ENCODE data around the gene LBHD1. TPM values are rescaled to one million over a fixed set of nuclear protein-coding genes. Genes with fewer than 3 reads are reported as not detected.
"Not testable (repeated sequence)": the region's sequence is repeated elsewhere in the genome, so short reads cannot be mapped to it uniquely, and the experiment has no call there.

LBHD1 gene
- total RNA-seq, 2 experiments from 2014 or later = 22.6 to 26.0 TPM

- Mint-ChIP-seq H3K4me1 (peaks cover 39% of the 10 kb centered on the region), H3K27me3 (no peaks in the 10 kb centered on the region), H3K36me3 (peaks cover 37% of the 10 kb centered on the region), H3K4me3 (peak overlapping the region; percentile 56), H3K9me3 (no peaks in the 10 kb centered on the region), H3K27ac (no peak overlapping the region)
- no peak for DNase-seq
These were observed 34.8 kb upstream of the LBHD1 start for GRCh38 chr11:62706850-62707247.

GRCh38 chr11:62705880-62706849 is 34.1 kb upstream of the LBHD1 start:
- H3K4me3 Mint-ChIP-seq = peak overlapping the region; percentile 85
- no peaks in the 10 kb centered on the region for H3K9me3 Mint-ChIP-seq
- H3K27me3 Mint-ChIP-seq = no peaks in the 10 kb centered on the region
- peaks cover 35% of the 10 kb centered on the region for H3K36me3 Mint-ChIP-seq
- H3K4me1 Mint-ChIP-seq = peaks cover 39% of the 10 kb centered on the region
- DNase-seq = peak; percentile 94
- peak overlapping the region; percentile 76 for H3K27ac Mint-ChIP-seq

- Mint-ChIP-seq H3K27ac (peak overlapping the region; percentile 76), H3K27me3 (no peaks in the 10 kb centered on the region), H3K36me3 (peaks cover 27% of the 10 kb centered on the region), H3K4me1 (peaks cover 39% of the 10 kb centered on the region), H3K9me3 (no peaks in the 10 kb centered on the region), H3K4me3 (peak overlapping the region; percentile 85)
- no peak for DNase-seq
These were observed 33.3 kb upstream of the LBHD1 start for GRCh38 chr11:62705413-62705812.

GRCh38 chr11:62703921-62704320 is 31.9 kb upstream of the LBHD1 start:
- not testable (repeated sequence) for H3K27ac Mint-ChIP-seq, H3K9me3 Mint-ChIP-seq, H3K27me3 Mint-ChIP-seq, H3K4me3 Mint-ChIP-seq, DNase-seq
- Mint-ChIP-seq H3K4me1 (peaks cover 28% of the 10 kb centered on the region), H3K36me3 (peaks cover 16% of the 10 kb centered on the region)

GRCh38 chr11:62702246-62702645 is 30.2 kb upstream of the LBHD1 start:
- no peak for DNase-seq
- H3K4me1 Mint-ChIP-seq = peaks cover 12% of the 10 kb centered on the region

GRCh38 chr11:62694455-62695167 is 22.5 kb upstream of the LBHD1 start:
- Mint-ChIP-seq H3K27me3 (no peaks in the 10 kb centered on the region), H3K9me3 (no peaks in the 10 kb centered on the region), H3K4me3 (no peak overlapping the region), H3K4me1 (no peaks in the 10 kb centered on the region), H3K36me3 (peaks cover 11% of the 10 kb centered on the region), H3K27ac (no peak overlapping the region)
- peak; percentile 73 for DNase-seq

More at GRCh38 chr11:62702246-62702645, 30.2 kb upstream of the LBHD1 start:
- peaks cover 13% of the 10 kb centered on the region for H3K36me3 Mint-ChIP-seq
- H3K4me3 Mint-ChIP-seq = no peak overlapping the region
- H3K9me3 Mint-ChIP-seq = no peaks in the 10 kb centered on the region
- no peaks in the 10 kb centered on the region for H3K27me3 Mint-ChIP-seq
- H3K27ac Mint-ChIP-seq = no peak overlapping the region

GRCh38 chr11:62693624-62694023 is 21.6 kb upstream of the LBHD1 start:
- H3K9me3 Mint-ChIP-seq, H3K27me3 Mint-ChIP-seq, H3K27ac Mint-ChIP-seq, H3K4me1 Mint-ChIP-seq, H3K4me3 Mint-ChIP-seq, DNase-seq: not testable (repeated sequence)
- H3K36me3 Mint-ChIP-seq = peaks cover 12% of the 10 kb centered on the region

- H3K27me3 Mint-ChIP-seq = peaks cover 19% of the 10 kb centered on the region
- peaks cover 15% of the 10 kb centered on the region for H3K36me3 Mint-ChIP-seq
- H3K9me3 Mint-ChIP-seq = no peaks in the 10 kb centered on the region
- no peak for DNase-seq
- H3K4me1 Mint-ChIP-seq = no peaks in the 10 kb centered on the region
- H3K4me3 Mint-ChIP-seq = no peak within 1 kb of the TSS
- no peak within 1 kb of the TSS for H3K27ac Mint-ChIP-seq
These were observed 17.5 kb upstream of the LBHD1 start, which contains the start of gene LRRN4CL for GRCh38 chr11:62689421-62690183. Gene LRRN4CL (minus strand): TSS chr11:62689530. CDS start chr11:62688508, 1,022 bp downstream.

- Mint-ChIP-seq H3K4me1 (no peaks in the 10 kb centered on the region), H3K9me3 (no peaks in the 10 kb centered on the region), H3K27me3 (peaks cover 19% of the 10 kb centered on the region), H3K4me3 (no peak overlapping the region), H3K27ac (no peak overlapping the region), H3K36me3 (peaks cover 15% of the 10 kb centered on the region)
- DNase-seq = no peak
These were observed 16.4 kb upstream of the LBHD1 start for GRCh38 chr11:62688491-62688890.

GRCh38 chr11:62687508-62688396 is 15.7 kb upstream of the LBHD1 start:
- Mint-ChIP-seq H3K4me1 (no peaks in the 10 kb centered on the region), H3K27me3 (peaks cover 19% of the 10 kb centered on the region), H3K36me3 (peaks cover 12% of the 10 kb centered on the region)

GRCh38 chr11:62682518-62682917 is 10.5 kb upstream of the LBHD1 start:
- peaks cover 10% of the 10 kb centered on the region for H3K27me3 Mint-ChIP-seq
- no peak overlapping the region for H3K4me3 Mint-ChIP-seq
- DNase-seq = no peak
- H3K36me3 Mint-ChIP-seq = peaks cover 9% of the 10 kb centered on the region
- peaks cover 20% of the 10 kb centered on the region for H3K4me1 Mint-ChIP-seq
- H3K27ac Mint-ChIP-seq = no peak overlapping the region
- H3K9me3 Mint-ChIP-seq = no peaks in the 10 kb centered on the region

More at GRCh38 chr11:62687508-62688396, 15.7 kb upstream of the LBHD1 start:
- Mint-ChIP-seq H3K4me3 (no peak overlapping the region), H3K27ac (no peak overlapping the region), H3K9me3 (no peaks in the 10 kb centered on the region)
- DNase-seq = no peak

- no peaks in the 10 kb centered on the region for H3K9me3 Mint-ChIP-seq
- H3K4me3 Mint-ChIP-seq = peak overlapping the region; percentile 42
- peaks cover 32% of the 10 kb centered on the region for H3K4me1 Mint-ChIP-seq
- no peaks in the 10 kb centered on the region for H3K27me3 Mint-ChIP-seq
- H3K27ac Mint-ChIP-seq = peak overlapping the region; percentile 75
- peaks cover 19% of the 10 kb centered on the region for H3K36me3 Mint-ChIP-seq
- peak; percentile 38 for DNase-seq
These were observed 8.8 kb upstream of the LBHD1 start for GRCh38 chr11:62680825-62681240.

- H3K9me3 Mint-ChIP-seq = no peaks in the 10 kb centered on the region
- peak within 1 kb of the TSS; percentile 90 for H3K4me3 Mint-ChIP-seq
- peaks cover 27% of the 10 kb centered on the region for H3K36me3 Mint-ChIP-seq
- H3K27ac Mint-ChIP-seq = peak within 1 kb of the TSS; percentile 89
- DNase-seq = peak; percentile 88
- no peaks in the 10 kb centered on the region for H3K27me3 Mint-ChIP-seq
- peaks cover 34% of the 10 kb centered on the region for H3K4me1 Mint-ChIP-seq
These were observed 7.0 kb upstream of the LBHD1 start, which contains the start of gene UBXN1 for GRCh38 chr11:62678770-62679696. Gene UBXN1 (minus strand): TSS chr11:62679073. CDS start chr11:62678923, 150 bp downstream.

Data from activated naive CD8-positive, alpha-beta T cell treated with anti-CD3 and anti-CD28 coated beads for 36 hours (primary cell).